Measurements from ENCODE around the gene FAM210A. TPM values are rescaled to one million over a fixed set of nuclear protein-coding genes. Genes with fewer than 3 reads are reported as not detected.

The FAM210A gene
- total RNA-seq, 2 experiments from 2014 or later = 24.9 to 29.4 TPM

DNA sequence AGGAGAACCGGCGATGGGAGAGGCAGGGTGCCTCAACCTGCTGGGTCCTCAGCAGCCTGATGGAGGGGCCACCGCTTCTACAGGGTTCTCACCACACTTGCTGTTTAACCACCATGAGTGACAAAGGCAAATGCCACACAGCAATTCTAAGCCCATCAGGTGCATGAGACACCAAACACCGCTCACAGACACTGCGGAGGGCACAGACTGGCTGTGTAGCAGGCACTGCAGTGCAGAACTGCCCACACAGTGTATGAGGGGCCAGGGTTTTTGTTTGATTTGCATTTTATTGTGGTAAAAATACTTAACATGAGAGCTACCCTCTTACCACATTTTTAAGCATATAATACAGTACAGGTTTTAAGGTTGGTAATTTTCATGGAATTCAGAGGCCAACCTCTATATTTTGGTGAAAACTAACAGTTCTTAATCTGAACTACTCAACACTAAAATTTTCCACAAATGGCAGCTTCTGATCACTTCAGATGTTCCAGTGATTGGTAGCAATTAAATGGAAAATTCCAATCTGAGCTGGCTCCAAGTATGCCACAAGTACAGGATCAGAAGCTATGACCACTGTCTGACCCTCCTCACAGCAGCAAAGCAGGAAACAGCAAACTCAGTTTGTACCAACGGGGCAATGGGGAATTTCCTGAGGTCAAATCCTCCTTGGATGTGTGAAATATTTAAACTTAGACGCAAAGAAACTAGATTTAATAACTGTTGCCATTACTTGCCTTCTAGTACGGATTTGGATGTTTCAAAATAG lies 67.7 kb downstream of the FAM210A start:
- POLR2A ChIA-PET = no interaction called here
- no peak overlapping the region for H3K4me3 Mint-ChIP-seq
- H3K27me3 Mint-ChIP-seq = no peaks in the 10 kb centered on the region
- H3K36me3 Mint-ChIP-seq = no peaks in the 10 kb centered on the region
- no peak overlapping the region for H3K27ac Mint-ChIP-seq
- DNase-seq = no peak
- CTCF ChIA-PET = no interaction called here
- intact Hi-C loops (cut with micrococcal nuclease) = no loop called here
- peaks cover 5% of the 10 kb centered on the region for H3K4me1 Mint-ChIP-seq (ENCODE audit: low read depth)
- no peaks in the 10 kb centered on the region for H3K9me3 Mint-ChIP-seq

- Mint-ChIP-seq H3K4me3 (no peak overlapping the region), H3K9me3 (no peaks in the 10 kb centered on the region), H3K36me3 (no peaks in the 10 kb centered on the region), H3K4me1 (ENCODE audit: low read depth) (peaks cover 5% of the 10 kb centered on the region), H3K27ac (no peak overlapping the region), H3K27me3 (no peaks in the 10 kb centered on the region)
- ChIA-PET CTCF (no interaction called here), POLR2A (no interaction called here)
- intact Hi-C loops (cut with micrococcal nuclease) = no loop called here
- no peak for DNase-seq
Measured at GRCh38 chr18:13657974-13658373, 68.4 kb downstream of the FAM210A start.

GRCh38 chr18:13653746-13654433 lies 72.5 kb downstream of the FAM210A start:
- Mint-ChIP-seq H3K4me3 (no peak overlapping the region), H3K4me1 (ENCODE audit: low read depth) (peaks cover 2% of the 10 kb centered on the region), H3K27ac (no peak overlapping the region), H3K36me3 (no peaks in the 10 kb centered on the region), H3K27me3 (no peaks in the 10 kb centered on the region), H3K9me3 (no peaks in the 10 kb centered on the region)
- DNase-seq = no peak
- intact Hi-C loops (cut with micrococcal nuclease) = no loop called here
- ChIA-PET POLR2A (no interaction called here), CTCF (no interaction called here)

DNA sequence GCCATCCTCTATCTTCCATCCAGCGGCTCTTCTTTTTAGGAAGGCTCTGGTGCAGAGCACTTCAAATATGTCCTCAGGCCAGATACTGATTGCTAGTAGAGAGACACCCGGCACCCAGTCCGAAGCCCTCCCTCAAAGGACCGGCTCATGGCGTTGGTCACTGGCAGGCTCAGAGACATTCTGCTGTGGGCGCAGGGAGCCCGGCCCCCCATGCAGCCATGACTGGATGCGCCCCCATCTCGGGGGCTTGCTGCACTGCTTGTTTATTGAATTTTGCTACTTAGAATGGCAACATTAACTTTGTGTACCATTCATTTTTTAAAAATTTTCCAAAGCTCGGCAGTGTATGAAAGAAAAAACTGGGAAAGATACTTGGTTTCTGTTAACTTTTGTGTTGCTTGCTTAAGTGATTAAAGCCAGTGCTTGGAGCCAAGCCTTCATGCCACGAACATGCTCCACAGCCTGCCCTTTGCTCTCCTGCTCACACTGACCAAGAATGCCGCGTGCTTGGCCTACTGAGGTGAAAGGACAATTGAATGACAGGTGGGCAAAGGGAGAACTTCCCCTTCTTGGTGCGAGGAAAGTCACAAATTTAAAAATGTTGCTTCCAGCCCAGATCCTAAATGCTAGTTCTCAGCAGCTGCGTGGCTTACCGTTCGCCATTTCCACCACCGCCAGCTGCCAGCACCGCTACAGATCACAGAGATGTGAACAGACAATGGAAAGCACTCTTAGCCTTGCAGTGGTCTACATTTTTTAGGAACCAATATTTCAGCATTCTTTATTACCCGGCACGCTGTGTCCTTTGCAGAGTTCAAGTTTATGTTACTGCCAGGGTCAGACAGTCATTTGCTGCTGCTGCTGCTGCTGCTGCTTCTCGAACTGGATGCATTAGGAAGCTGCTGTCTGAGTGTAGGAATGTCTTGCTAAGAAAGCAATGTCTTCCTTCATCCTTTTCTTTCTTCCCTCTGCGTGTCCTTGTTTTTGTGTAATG lies 76.7 kb downstream of the FAM210A start:
- intact Hi-C loops (cut with micrococcal nuclease) = no loop called here
- Mint-ChIP-seq H3K27ac (no peak overlapping the region), H3K36me3 (peaks cover 8% of the 10 kb centered on the region), H3K4me3 (no peak overlapping the region), H3K4me1 (ENCODE audit: low read depth) (no peaks in the 10 kb centered on the region), H3K27me3 (no peaks in the 10 kb centered on the region), H3K9me3 (no peaks in the 10 kb centered on the region)
- CTCF ChIA-PET = no interaction called here
- POLR2A ChIA-PET = no interaction called here
- DNase-seq = no peak

DNA sequence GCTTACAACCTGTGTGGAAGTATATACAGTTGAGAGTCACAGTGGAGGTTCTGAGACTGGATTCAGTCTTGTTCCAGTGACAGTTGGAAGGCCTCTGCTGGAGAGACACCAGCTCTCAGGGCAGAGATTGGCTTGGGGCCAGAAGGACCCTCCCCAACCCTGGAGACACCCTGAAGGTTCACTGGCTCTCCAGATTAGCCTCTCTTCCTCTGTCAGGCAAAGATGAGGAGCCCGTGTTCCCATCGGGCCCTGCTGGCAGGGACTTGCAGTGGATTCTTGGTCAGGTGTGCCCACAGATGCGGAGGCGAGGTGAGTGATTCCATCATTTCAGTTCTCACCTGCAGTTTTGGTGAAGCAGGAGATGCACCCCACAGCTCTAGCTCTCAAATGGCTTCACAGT lies 78.6 kb downstream of the FAM210A start:
- H3K4me3 Mint-ChIP-seq = no peak overlapping the region
- H3K36me3 Mint-ChIP-seq = peaks cover 8% of the 10 kb centered on the region
- ChIA-PET POLR2A (no interaction called here), CTCF (no interaction called here)
- no peaks in the 10 kb centered on the region for H3K27me3 Mint-ChIP-seq
- H3K9me3 Mint-ChIP-seq = no peaks in the 10 kb centered on the region
- no peak overlapping the region for H3K27ac Mint-ChIP-seq
- no peaks in the 10 kb centered on the region for H3K4me1 Mint-ChIP-seq (ENCODE audit: low read depth)
- no peak for DNase-seq
- intact Hi-C loops (cut with micrococcal nuclease) = no loop called here

- Mint-ChIP-seq H3K9me3 (no peaks in the 10 kb centered on the region), H3K27ac (no peak overlapping the region), H3K4me1 (ENCODE audit: low read depth) (no peaks in the 10 kb centered on the region), H3K4me3 (no peak overlapping the region), H3K36me3 (peaks cover 8% of the 10 kb centered on the region), H3K27me3 (no peaks in the 10 kb centered on the region)
- POLR2A ChIA-PET = no interaction called here
- intact Hi-C loops (cut with micrococcal nuclease) = no loop called here
- CTCF ChIA-PET = no interaction called here
- no peak for DNase-seq
Measured at GRCh38 chr18:13646633-13647032, 79.7 kb downstream of the FAM210A start.

DNA sequence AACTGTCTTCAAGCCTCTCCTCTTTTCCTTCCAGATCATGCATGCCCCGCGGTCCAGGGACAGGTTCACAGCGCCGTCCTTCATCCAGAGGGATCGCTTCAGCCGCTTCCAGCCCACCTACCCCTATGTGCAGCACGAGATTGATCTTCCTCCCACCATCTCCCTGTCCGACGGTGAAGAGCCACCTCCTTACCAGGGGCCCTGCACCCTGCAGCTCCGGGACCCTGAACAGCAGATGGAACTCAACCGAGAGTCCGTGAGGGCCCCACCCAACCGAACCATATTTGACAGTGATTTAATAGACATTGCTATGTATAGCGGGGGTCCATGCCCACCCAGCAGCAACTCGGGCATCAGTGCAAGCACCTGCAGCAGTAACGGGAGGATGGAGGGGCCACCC lies 81.3 kb downstream of the FAM210A start:
- Mint-ChIP-seq H3K9me3 (no peaks in the 10 kb centered on the region), H3K4me3 (no peak overlapping the region), H3K36me3 (peaks cover 11% of the 10 kb centered on the region), H3K27ac (no peak overlapping the region), H3K4me1 (ENCODE audit: low read depth) (no peaks in the 10 kb centered on the region), H3K27me3 (no peaks in the 10 kb centered on the region)
- no peak for DNase-seq
- intact Hi-C loops (cut with micrococcal nuclease) = no loop called here
- POLR2A ChIA-PET = no interaction called here
- CTCF ChIA-PET = no interaction called here

DNA sequence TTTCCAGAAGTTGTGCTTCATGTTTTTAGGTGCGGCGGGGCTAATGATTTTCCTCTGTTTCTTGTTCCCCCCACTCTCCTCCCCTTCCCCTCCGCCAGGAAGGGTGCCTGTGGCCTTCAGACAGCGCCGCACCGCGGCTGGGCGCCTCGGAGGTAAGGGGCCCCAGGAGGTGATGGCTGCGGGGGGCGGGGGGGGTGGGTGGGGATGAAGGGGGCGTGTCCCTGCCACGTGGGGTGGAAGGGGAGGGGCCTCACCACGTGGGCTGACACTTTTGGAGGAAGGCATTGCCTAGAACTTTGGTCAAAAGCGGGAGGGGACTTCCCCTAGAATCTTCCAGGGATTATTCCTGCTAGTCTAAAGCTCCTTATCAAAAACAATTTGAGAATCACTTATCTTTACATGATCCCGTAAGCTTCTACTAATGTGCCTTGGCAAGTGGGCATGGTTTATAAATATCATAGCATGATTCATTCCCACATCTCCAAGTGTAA lies 83.1 kb downstream of the FAM210A start:
- no peaks in the 10 kb centered on the region for H3K27me3 Mint-ChIP-seq
- ChIA-PET CTCF (no interaction called here), POLR2A (no interaction called here)
- DNase-seq = no peak
- no peak overlapping the region for H3K27ac Mint-ChIP-seq
- no peaks in the 10 kb centered on the region for H3K4me1 Mint-ChIP-seq (ENCODE audit: low read depth)
- peaks cover 11% of the 10 kb centered on the region for H3K36me3 Mint-ChIP-seq
- no peaks in the 10 kb centered on the region for H3K9me3 Mint-ChIP-seq
- intact Hi-C loops (cut with micrococcal nuclease) = no loop called here
- no peak overlapping the region for H3K4me3 Mint-ChIP-seq

- DNase-seq = no peak
- Mint-ChIP-seq H3K4me1 (ENCODE audit: low read depth) (no peaks in the 10 kb centered on the region), H3K27ac (no peak overlapping the region), H3K9me3 (no peaks in the 10 kb centered on the region), H3K36me3 (peaks cover 10% of the 10 kb centered on the region), H3K4me3 (no peak overlapping the region), H3K27me3 (no peaks in the 10 kb centered on the region)
- CTCF ChIA-PET = no interaction called here
- POLR2A ChIA-PET = no interaction called here
- intact Hi-C loops (cut with micrococcal nuclease) = no loop called here
Measured at GRCh38 chr18:13642440-13642827, 83.9 kb downstream of the FAM210A start.

GRCh38 chr18:13641551-13642439 lies 84.6 kb downstream of the FAM210A start:
- ChIA-PET POLR2A (no interaction called here), CTCF (no interaction called here)
- H3K9me3 Mint-ChIP-seq = no peaks in the 10 kb centered on the region
- no peak overlapping the region for H3K4me3 Mint-ChIP-seq
- H3K36me3 Mint-ChIP-seq = peaks cover 9% of the 10 kb centered on the region
- DNase-seq = no peak
- intact Hi-C loops (cut with micrococcal nuclease) = no loop called here
- no peaks in the 10 kb centered on the region for H3K27me3 Mint-ChIP-seq
- no peaks in the 10 kb centered on the region for H3K4me1 Mint-ChIP-seq (ENCODE audit: low read depth)
- H3K27ac Mint-ChIP-seq = no peak overlapping the region

GRCh38 chr18:13640266-13640860 lies 86.0 kb downstream of the FAM210A start:
- POLR2A ChIA-PET = no interaction called here
- no peak for DNase-seq

More at GRCh38 chr18:13640266-13640860, 86.0 kb downstream of the FAM210A start:
- intact Hi-C loops (cut with micrococcal nuclease) = no loop called here
- Mint-ChIP-seq H3K27me3 (no peaks in the 10 kb centered on the region), H3K4me1 (ENCODE audit: low read depth) (no peaks in the 10 kb centered on the region), H3K9me3 (no peaks in the 10 kb centered on the region), H3K36me3 (peaks cover 9% of the 10 kb centered on the region), H3K27ac (no peak overlapping the region), H3K4me3 (no peak overlapping the region)
- CTCF ChIA-PET = no interaction called here
